SK-N-SH treated with all-trans-retinoic acid at 6 μM for 48 hours (cell line): Measurements from ENCODE around the gene ACTG2.
A peak's percentile ranks its signal among the peaks of the same experiment; 100 is the strongest.

ENCODE experiments used
- ATAC-seq: fragments of 200-7000 bp; cut with Tn5 transposase; 3 replicates; pipeline ENCODE4 v1.9.1; 2020; ENCODE audit warnings: mild to moderate bottlenecking, moderate library complexity
- ARNTL ChIP-seq: fragments of 450-650 bp; formaldehyde crosslinking; IDR thresholded peaks from 2 replicates; pipeline ENCODE4 v1.5.0; 2020; ENCODE audit warnings: low read depth, mild to moderate bottlenecking, moderate library complexity, borderline replicate concordance
- BACH2 ChIP-seq: fragments of 250-450 bp; sonication (Bioruptor Pico); IDR thresholded peaks from 2 replicates; pipeline ENCODE4 v1.9.0; 2021; ENCODE audit warnings: mild to moderate bottlenecking, borderline replicate concordance
- CREB5 ChIP-seq: fragments of 250-450 bp; sonication (Bioruptor Pico); IDR thresholded peaks from 2 replicates; pipeline ENCODE4 v1.5.1; 2020; ENCODE audit warnings: low read depth, mild to moderate bottlenecking, moderate library complexity
- CSDC2 ChIP-seq: fragments of 250-450 bp; sonication (Bioruptor Pico); IDR thresholded peaks from 2 replicates; pipeline ENCODE4 v1.5.0; 2020; ENCODE audit warnings: mild to moderate bottlenecking, moderate library complexity
- CSRNP3 ChIP-seq: fragments of 250-450 bp; sonication (Bioruptor Pico); IDR thresholded peaks from 2 replicates; pipeline ENCODE4 v1.5.1; 2021; ENCODE audit warnings: mild to moderate bottlenecking, moderate library complexity
- ESRRG ChIP-seq: fragments of 250-450 bp; sonication (Bioruptor Pico); IDR thresholded peaks from 2 replicates; pipeline ENCODE4 v1.6.1; 2021; ENCODE audit warnings: mild to moderate bottlenecking
- GLIS3 ChIP-seq: fragments of 250-450 bp; sonication (Bioruptor Pico); IDR thresholded peaks from 2 replicates; pipeline ENCODE4 v1.5.0; 2020; ENCODE audit warnings: mild to moderate bottlenecking, moderate library complexity
- ISL1 ChIP-seq: fragments of 250-450 bp; sonication (Bioruptor Pico); IDR thresholded peaks from 2 replicates; pipeline ENCODE4 v2.1.2; 2022; ENCODE audit warnings: mild to moderate bottlenecking, moderate library complexity
- OSR1 ChIP-seq: fragments of 250-450 bp; sonication (Bioruptor Pico); IDR thresholded peaks from 2 replicates; pipeline ENCODE4 v1.8.0; 2022; ENCODE audit warnings: moderate library complexity, mild to moderate bottlenecking, inconsistent platforms
- PATZ1 ChIP-seq: fragments of 250-450 bp; sonication (Bioruptor Pico); IDR thresholded peaks from 2 replicates; pipeline ENCODE4 v1.8.0; 2020; ENCODE audit warnings: mild to moderate bottlenecking, moderate library complexity, borderline replicate concordance
- PPARA ChIP-seq: fragments of 250-450 bp; sonication (Bioruptor Pico); IDR thresholded peaks from 2 replicates; pipeline ENCODE4 v1.5.0; 2020; ENCODE audit warnings: mild to moderate bottlenecking, borderline replicate concordance
- RARB ChIP-seq: fragments of 250-450 bp; sonication (Bioruptor Pico); IDR thresholded peaks from 2 replicates; pipeline ENCODE4 v1.8.0; 2021; ENCODE audit warnings: mild to moderate bottlenecking, moderate library complexity
- TCF4 ChIP-seq: fragments of 250-450 bp; sonication (Bioruptor Pico); IDR thresholded peaks from 2 replicates; pipeline ENCODE4 v1.8.0; 2021; ENCODE audit warnings: mild to moderate bottlenecking, moderate library complexity, borderline replicate concordance
- TOX ChIP-seq: fragments of 250-450 bp; sonication (Bioruptor Pico); IDR thresholded peaks from 2 replicates; pipeline ENCODE4 v1.8.0; 2021; ENCODE audit warnings: mild to moderate bottlenecking, moderate library complexity, borderline replicate concordance
- TSHZ2 ChIP-seq: fragments of 250-450 bp; sonication (Bioruptor Pico); IDR thresholded peaks from 2 replicates; pipeline ENCODE4 v1.5.0; 2020; ENCODE audit warnings: mild to moderate bottlenecking, moderate library complexity
- ZC3H10 ChIP-seq: fragments of 250-450 bp; sonication (Bioruptor Pico); IDR thresholded peaks from 2 replicates; pipeline ENCODE4 v1.5.1; 2021; ENCODE audit warnings: mild to moderate bottlenecking, moderate library complexity
- ZFP3 ChIP-seq: fragments of 250-450 bp; sonication (Bioruptor Pico); IDR thresholded peaks from 2 replicates; pipeline ENCODE4 v1.5.0; 2020; ENCODE audit warnings: mild to moderate bottlenecking, moderate library complexity
- ZNF565 ChIP-seq: fragments of 450-650 bp; formaldehyde crosslinking; conservative IDR thresholded peaks from 2 replicates; pipeline ENCODE4 v1.5.0; 2020; ENCODE audit warnings: low read depth, mild to moderate bottlenecking, moderate library complexity
- ZNF70 ChIP-seq: fragments of 450-650 bp; formaldehyde crosslinking; IDR thresholded peaks from 2 replicates; pipeline ENCODE4 v1.5.0; 2020; ENCODE audit warnings: mild to moderate bottlenecking, moderate library complexity
- ZNF8 ChIP-seq: fragments of 450-650 bp; formaldehyde crosslinking; IDR thresholded peaks from 2 replicates; pipeline ENCODE4 v1.5.0; 2020; ENCODE audit warnings: mild to moderate bottlenecking, moderate library complexity

The ACTG2 gene

GRCh38 chr2:73933194-73933593 is 40.4 kb downstream of the ACTG2 start:
- TF ChIP-seq CSRNP3 (CRISPR knock-in tag) (no peak), TCF4 (CRISPR knock-in tag) (no peak), GLIS3 (CRISPR knock-in tag) (no peak), OSR1 (CRISPR knock-in tag) (no peak), ZNF565 (no peak), CSDC2 (CRISPR knock-in tag) (no peak), RARB (CRISPR knock-in tag) (no peak), ISL1 (CRISPR knock-in tag) (no peak), PPARA (CRISPR knock-in tag) (no peak), CREB5 (CRISPR knock-in tag) (no peak), BACH2 (CRISPR knock-in tag) (no peak), ESRRG (no peak), ZFP3 (CRISPR knock-in tag) (no peak), TSHZ2 (no peak), TOX (no peak), ZNF70 (CRISPR knock-in tag) (no peak), ARNTL (CRISPR knock-in tag) (no peak), ZC3H10 (no peak), ZNF8 (no peak), PATZ1 (CRISPR knock-in tag) (no peak)
- ATAC-seq, result no peak

- no peak for ATAC-seq
- TF ChIP-seq TCF4 (CRISPR knock-in tag) (no peak), ISL1 (CRISPR knock-in tag) (peak; percentile 35; the same call in 1 of the 2 replicates)
Observed at GRCh38 chr2:73935641-73936040, 42.8 kb downstream of the ACTG2 start.

GRCh38 chr2:73937103-73937885 is 44.5 kb downstream of the ACTG2 start:
- ATAC-seq, result no peak
- no peak for TF ChIP-seq CREB5 (CRISPR knock-in tag)
- TF ChIP-seq ZNF565, result no peak
- no peak for TF ChIP-seq TCF4 (CRISPR knock-in tag)
- TF ChIP-seq ZNF70 (CRISPR knock-in tag), result no peak
- TF ChIP-seq ISL1 (CRISPR knock-in tag), result no peak

- no peak for ATAC-seq
- no peak for TF ChIP-seq PPARA (CRISPR knock-in tag)
- no peak for TF ChIP-seq ZFP3 (CRISPR knock-in tag)
- TF ChIP-seq ZC3H10, result no peak
- no peak for TF ChIP-seq BACH2 (CRISPR knock-in tag)
Observed at GRCh38 chr2:73937899-73938298, 45.1 kb downstream of the ACTG2 start.
